Ammon's horn (tissue), 1 donor: Measurements from ENCODE around the gene KLHL3.

Experiments used
- DNase-seq: peaks from one replicate; pipeline ENCODE4 v3.0.0-alpha.2; 2016; ENCODE audit warnings: low spot score

KLHL3 gene

GRCh38 chr5:137632716-137633115 lies 103.2 kb downstream of the KLHL3 start:
- DNase-seq: no peak

GRCh38 chr5:137631453-137631852 lies 104.4 kb downstream of the KLHL3 start:
- no peak for DNase-seq

GRCh38 chr5:137630972-137631370 lies 104.9 kb downstream of the KLHL3 start:
- DNase-seq: no peak

GRCh38 chr5:137630216-137630971 lies 105.5 kb downstream of the KLHL3 start:
- DNase-seq: no peak

- DNase-seq: peak; percentile 69
These were observed 106.2 kb downstream of the KLHL3 start for GRCh38 chr5:137629646-137630045.

GRCh38 chr5:137627706-137628105 lies 108.2 kb downstream of the KLHL3 start:
- peak; percentile 30 for DNase-seq

GRCh38 chr5:137627293-137627692 lies 108.6 kb downstream of the KLHL3 start:
- no peak for DNase-seq

- no peak for DNase-seq
These were observed 111.0 kb downstream of the KLHL3 start for GRCh38 chr5:137624786-137625349.

GRCh38 chr5:137622850-137623249 lies 113.0 kb downstream of the KLHL3 start:
- peak; percentile 96 for DNase-seq

GRCh38 chr5:137621861-137622823 lies 113.7 kb downstream of the KLHL3 start:
- no peak for DNase-seq

GRCh38 chr5:137621306-137621705 lies 114.6 kb downstream of the KLHL3 start:
- no peak for DNase-seq

GRCh38 chr5:137619191-137619870 lies 116.6 kb downstream of the KLHL3 start:
- DNase-seq: peak; percentile 76

GRCh38 chr5:137618476-137618875 lies 117.4 kb downstream of the KLHL3 start:
- no peak for DNase-seq

GRCh38 chr5:137617528-137618205 lies 118.2 kb downstream of the KLHL3 start:
- no peak for DNase-seq

- no peak for DNase-seq
These were observed 119.8 kb downstream of the KLHL3 start for GRCh38 chr5:137616046-137616445.

- DNase-seq: no peak
These were observed 120.6 kb downstream of the KLHL3 start for GRCh38 chr5:137615171-137615775.

- DNase-seq: no peak
These were observed 122.2 kb downstream of the KLHL3 start for GRCh38 chr5:137613554-137614265.

- DNase-seq: no peak
These were observed 123.3 kb downstream of the KLHL3 start for GRCh38 chr5:137612576-137612975.

- DNase-seq: no peak
These were observed 124.0 kb downstream of the KLHL3 start for GRCh38 chr5:137611794-137612435.
